SK-N-MC (cell line): ENCODE results near the gene PDLIM3.

Experiments
- EZH2 ChIP-seq: fragments of 200-600 bp; sonication (generic); IDR thresholded peaks from one replicate; pipeline ENCODE4 v1.6.1; 2017; ENCODE audit warnings: antibody characterized with exemption
- POLR2AphosphoS5 ChIP-seq: IDR thresholded peaks from 2 replicates; pipeline ENCODE4 v1.6.1; 2012; ENCODE audit warnings: mild to moderate bottlenecking, low read depth, low read length, borderline replicate concordance

- no peak for TF ChIP-seq POLR2AphosphoS5
- TF ChIP-seq EZH2: no peak
These were observed 70.4 kb downstream of the PDLIM3 start for GRCh38 chr4:185464887-185465286.
